ENCODE measurements around the gene RPH3AL. TPM values are rescaled to one million over a fixed set of nuclear protein-coding genes. Genes with fewer than 3 reads are reported as not detected.

Gene RPH3AL
- total RNA-seq, 1 donor from 2014 or later, result 44.2 TPM

DNA sequence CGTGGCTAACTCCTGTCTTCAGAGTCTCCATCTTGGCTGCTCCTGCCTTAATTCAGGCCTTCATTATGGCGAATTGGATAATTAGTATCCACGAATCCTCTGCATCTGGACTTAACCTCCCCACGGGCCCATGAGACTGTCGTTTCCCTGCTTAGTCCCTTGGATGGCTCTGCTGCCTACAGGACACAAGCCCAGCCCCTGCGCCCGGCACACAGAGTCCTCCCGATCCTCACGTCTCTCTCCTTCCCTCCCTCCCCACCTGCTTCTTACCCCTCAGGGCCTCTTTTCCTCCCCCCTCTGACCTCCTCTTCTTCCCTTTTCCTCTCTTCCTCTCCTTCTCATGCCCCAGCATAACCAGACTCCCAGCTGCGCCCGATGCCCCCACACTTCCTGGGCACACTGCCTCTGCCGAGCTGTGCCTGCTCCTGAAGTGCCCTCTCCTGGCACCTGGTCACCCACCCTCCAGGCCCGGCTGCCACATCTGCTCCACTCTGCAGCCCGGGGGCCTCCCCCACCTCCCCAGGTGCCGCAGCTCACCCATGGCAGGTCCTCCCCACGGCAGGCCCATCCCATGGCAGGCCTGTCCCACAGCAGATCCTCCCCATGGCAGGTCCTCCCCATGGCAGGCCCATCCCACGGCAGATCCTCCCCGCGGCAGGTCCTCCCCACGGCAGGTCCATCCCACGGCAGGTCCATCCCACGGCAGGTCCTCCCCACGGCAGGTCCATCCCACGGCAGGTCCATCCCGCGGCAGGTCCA lies 45.9 kb downstream of the RPH3AL start:
- no peaks in the 10 kb centered on the region for H3K9me3 ChIP-seq
- H3K27me3 ChIP-seq, result no peaks in the 10 kb centered on the region
- no peak overlapping the region for H3K27ac ChIP-seq
- no peak overlapping the region for H3K4me3 ChIP-seq
- intact Hi-C loops (cut with DNase I), result no loop called here
- DNase-seq (ENCODE audit: low spot score in 2 of 2), result no peak
- H3K4me1 ChIP-seq, result no peaks in the 10 kb centered on the region
- no peaks in the 10 kb centered on the region for H3K36me3 ChIP-seq
- TF ChIP-seq, protein P1, sequence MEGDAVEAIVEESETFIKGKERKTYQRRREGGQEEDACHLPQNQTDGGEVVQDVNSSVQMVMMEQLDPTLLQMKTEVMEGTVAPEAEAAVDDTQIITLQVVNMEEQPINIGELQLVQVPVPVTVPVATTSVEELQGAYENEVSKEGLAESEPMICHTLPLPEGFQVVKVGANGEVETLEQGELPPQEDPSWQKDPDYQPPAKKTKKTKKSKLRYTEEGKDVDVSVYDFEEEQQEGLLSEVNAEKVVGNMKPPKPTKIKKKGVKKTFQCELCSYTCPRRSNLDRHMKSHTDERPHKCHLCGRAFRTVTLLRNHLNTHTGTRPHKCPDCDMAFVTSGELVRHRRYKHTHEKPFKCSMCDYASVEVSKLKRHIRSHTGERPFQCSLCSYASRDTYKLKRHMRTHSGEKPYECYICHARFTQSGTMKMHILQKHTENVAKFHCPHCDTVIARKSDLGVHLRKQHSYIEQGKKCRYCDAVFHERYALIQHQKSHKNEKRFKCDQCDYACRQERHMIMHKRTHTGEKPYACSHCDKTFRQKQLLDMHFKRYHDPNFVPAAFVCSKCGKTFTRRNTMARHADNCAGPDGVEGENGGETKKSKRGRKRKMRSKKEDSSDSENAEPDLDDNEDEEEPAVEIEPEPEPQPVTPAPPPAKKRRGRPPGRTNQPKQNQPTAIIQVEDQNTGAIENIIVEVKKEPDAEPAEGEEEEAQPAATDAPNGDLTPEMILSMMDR (IDR thresholded peaks at IDR 0.05), result no peak

DNA sequence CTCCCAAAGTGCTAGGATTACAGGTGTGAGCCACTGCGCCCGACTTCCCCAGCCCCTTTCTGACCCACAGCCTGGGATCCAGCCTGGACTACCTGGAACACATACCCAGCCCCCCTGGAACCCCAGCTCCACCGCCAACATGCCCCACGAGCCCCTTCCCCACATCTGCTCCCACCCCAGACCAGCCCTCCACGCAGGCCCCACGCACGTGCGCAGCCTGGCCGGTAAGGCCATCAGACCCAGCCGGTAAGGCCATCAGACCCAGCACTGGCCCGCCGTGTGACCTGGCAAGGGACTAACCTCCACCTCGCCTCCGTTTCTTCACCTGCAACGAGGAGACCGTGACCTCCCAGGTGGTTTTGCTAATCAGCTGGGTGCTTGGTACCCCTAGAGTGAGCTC lies 46.5 kb downstream of the RPH3AL start:
- no peaks in the 10 kb centered on the region for H3K4me1 ChIP-seq
- H3K27me3 ChIP-seq, result no peaks in the 10 kb centered on the region
- TF ChIP-seq, protein P1 (IDR thresholded peaks at IDR 0.05), result no peak
- no peak overlapping the region for H3K4me3 ChIP-seq
- intact Hi-C loops (cut with DNase I), result no loop called here
- no peak overlapping the region for H3K27ac ChIP-seq
- H3K36me3 ChIP-seq, result no peaks in the 10 kb centered on the region
- no peaks in the 10 kb centered on the region for H3K9me3 ChIP-seq
- DNase-seq (ENCODE audit: low spot score in 2 of 2), result no peak

DNA sequence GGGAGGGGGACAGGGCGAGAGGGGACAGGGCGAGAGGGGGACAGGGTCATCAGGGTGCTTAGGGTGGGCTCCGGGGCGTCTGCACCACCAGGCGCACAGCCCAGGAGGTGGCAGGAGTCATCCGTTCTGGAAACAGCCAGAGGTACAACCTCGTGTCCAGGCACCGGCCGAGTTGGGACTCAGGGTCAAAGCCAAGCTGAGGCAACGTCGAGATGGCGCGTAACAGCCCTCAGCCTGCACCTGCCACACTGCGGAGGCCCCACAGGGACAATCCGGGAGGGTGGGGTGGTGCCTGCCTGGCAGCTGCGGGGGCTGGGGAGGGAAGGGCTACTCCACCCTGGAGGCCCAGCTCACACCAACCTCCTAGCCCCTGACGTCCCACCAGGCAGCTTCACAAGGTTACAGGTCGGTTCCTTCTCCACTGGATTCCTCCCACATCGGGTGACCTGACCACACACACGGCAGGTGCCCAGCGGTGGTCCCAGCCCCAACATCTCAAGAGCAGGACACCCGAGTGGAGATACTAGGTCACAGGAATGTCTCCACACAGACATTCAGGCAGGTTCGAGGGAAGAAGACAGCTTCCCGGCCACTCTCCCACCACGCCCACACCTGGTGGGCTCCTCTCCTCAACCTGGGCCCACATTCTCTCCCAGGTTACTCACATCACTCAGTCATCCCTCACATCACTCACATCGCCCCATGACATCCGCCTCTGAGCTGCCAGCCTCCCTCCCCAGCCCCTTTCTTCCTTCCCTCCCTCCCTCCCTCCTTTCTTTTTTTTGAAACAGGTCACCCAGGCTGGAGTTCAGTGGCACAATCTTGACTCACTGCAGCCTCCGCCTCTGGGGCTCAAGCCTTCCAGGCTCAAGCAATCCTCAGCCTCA lies 47.3 kb downstream of the RPH3AL start:
- H3K4me3 ChIP-seq, result no peak overlapping the region
- TF ChIP-seq, protein P1 (IDR thresholded peaks at IDR 0.05), result no peak
- H3K27me3 ChIP-seq, result no peaks in the 10 kb centered on the region
- H3K4me1 ChIP-seq, result no peaks in the 10 kb centered on the region
- H3K27ac ChIP-seq, result no peak overlapping the region
- H3K9me3 ChIP-seq, result no peaks in the 10 kb centered on the region
- H3K36me3 ChIP-seq, result no peaks in the 10 kb centered on the region
- DNase-seq (ENCODE audit: low spot score in 2 of 2), result no peak
- intact Hi-C loops (cut with DNase I), result no loop called here

DNA sequence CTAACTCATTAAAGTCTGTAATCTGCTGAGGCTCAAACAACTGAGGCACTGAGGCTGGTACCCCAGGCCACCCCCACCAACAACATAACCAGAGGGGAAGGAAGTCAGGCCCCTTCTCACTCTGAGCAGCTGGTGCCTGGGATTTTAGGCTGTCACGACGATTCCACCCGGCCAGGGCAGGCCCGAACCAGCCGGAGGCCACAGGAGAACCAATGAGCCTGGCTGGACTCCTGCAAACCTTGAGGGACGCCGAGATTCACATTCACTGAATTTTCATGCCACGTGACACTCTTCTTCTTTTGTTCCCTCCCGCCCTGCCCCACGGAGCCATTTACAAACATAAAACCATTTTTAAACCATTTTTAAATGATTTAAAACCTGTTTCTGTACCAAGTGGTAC lies 48.1 kb downstream of the RPH3AL start:
- Histone ChIP-seq H3K9me3 (no peaks in the 10 kb centered on the region), H3K4me3 (no peak overlapping the region), H3K36me3 (no peaks in the 10 kb centered on the region), H3K27ac (no peak overlapping the region), H3K27me3 (no peaks in the 10 kb centered on the region), H3K4me1 (no peaks in the 10 kb centered on the region)
- TF ChIP-seq, protein P1 (IDR thresholded peaks at IDR 0.05), result no peak
- DNase-seq (ENCODE audit: low spot score in 2 of 2), result no peak
- intact Hi-C loops (cut with DNase I), result no loop called here

DNA sequence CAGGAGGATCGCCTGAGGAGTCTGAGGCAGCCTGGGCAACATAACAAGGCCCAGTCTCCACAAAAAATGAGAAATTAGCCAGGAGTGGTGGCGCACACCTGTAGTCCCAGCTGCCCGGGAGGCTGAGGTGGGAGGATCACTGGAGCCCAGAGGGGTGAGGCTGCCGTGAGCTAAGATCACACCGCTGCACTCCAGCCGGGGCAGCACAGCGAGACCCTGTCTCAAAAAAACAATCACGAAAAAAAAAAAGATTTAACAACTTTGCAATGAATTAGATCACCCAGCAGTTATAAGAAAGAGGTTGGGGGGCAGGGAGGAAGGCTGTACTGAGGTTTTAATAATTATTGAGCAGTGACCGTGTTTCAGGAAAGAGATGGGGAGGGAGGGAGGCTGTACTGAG lies 49.4 kb downstream of the RPH3AL start:
- no peak overlapping the region for H3K27ac ChIP-seq
- no peaks in the 10 kb centered on the region for H3K9me3 ChIP-seq
- no peaks in the 10 kb centered on the region for H3K27me3 ChIP-seq
- no peaks in the 10 kb centered on the region for H3K36me3 ChIP-seq
- intact Hi-C loops (cut with DNase I), result no loop called here
- H3K4me3 ChIP-seq, result no peak overlapping the region
- no peak for DNase-seq (ENCODE audit: low spot score in 2 of 2)
- TF ChIP-seq, protein P1 (IDR thresholded peaks at IDR 0.05), result no peak
- H3K4me1 ChIP-seq, result peaks cover 0 to 2% of the 10 kb centered on the region in 2 donors

Data from ascending aorta (tissue), 2 donors.